Fibroblast of lung (primary cell): ENCODE measurements around the gene ZNRD2. TPM values are rescaled to one million over a fixed set of nuclear protein-coding genes. Genes with fewer than 3 reads are reported as not detected.
A peak's percentile ranks its signal among the peaks of the same experiment; 100 is the strongest.

ENCODE experiments used
- DNase-seq, 2 donors: peaks; one replicate each; pipeline versions ENCODE4 v3.0.0 to v3.0.0-alpha.2; 2010; ENCODE audit warnings: low read depth in 2 of 2
- H2AFZ ChIP-seq: 2 replicates; pipeline ENCODE4 v1.5.1; 2012; ENCODE audit warnings: low read length, control low read depth, inconsistent platforms
- H3K27ac ChIP-seq: 2 replicates; pipeline ENCODE4 v1.5.1; 2011; ENCODE audit warnings: low read length, control low read depth; ENCODE audit not compliant: insufficient read depth
- H3K27me3 ChIP-seq: 2 replicates; pipeline ENCODE4 v1.5.1; 2011; ENCODE audit warnings: mild to moderate bottlenecking, low read length; ENCODE audit not compliant: control insufficient read depth, insufficient read depth
- H3K36me3 ChIP-seq: 2 replicates; pipeline ENCODE4 v1.5.1; 2011; ENCODE audit warnings: low read length; ENCODE audit not compliant: control insufficient read depth, insufficient read depth
- H3K4me1 ChIP-seq: 2 replicates; pipeline ENCODE4 v1.5.1; 2011; ENCODE audit warnings: low read length; ENCODE audit not compliant: control insufficient read depth, insufficient read depth; ENCODE audit errors: extremely low read depth
- H3K4me2 ChIP-seq: 2 replicates; pipeline ENCODE4 v1.5.1; 2011; ENCODE audit warnings: low read length, control low read depth; ENCODE audit not compliant: insufficient read depth; ENCODE audit errors: extremely low read depth
- H3K4me3 ChIP-seq, 4 experiments: fragments of 200-600 bp in 1 of 4; sonication (generic) in 1 of 4; replicated peaks in 1 of 4; 2 replicates each; pipeline ENCODE4 v1.5.1; 2011 to 2016; ENCODE audit warnings: low read length in 4 of 4, low read depth in 3 of 4, mild to moderate bottlenecking in 3 of 4, control low read depth in 2 of 4, inconsistent platforms in 1 of 4, mixed read lengths in 1 of 4; ENCODE audit not compliant: insufficient read depth in 1 of 4; ENCODE audit errors: control extremely low read depth in 1 of 4
- H3K79me2 ChIP-seq: 2 replicates; pipeline ENCODE4 v1.5.1; 2012; ENCODE audit warnings: mild to moderate bottlenecking, low read length, inconsistent platforms; ENCODE audit not compliant: control insufficient read depth, insufficient read depth
- H3K9ac ChIP-seq: 2 replicates; pipeline ENCODE4 v1.5.1; 2011; ENCODE audit warnings: mild to moderate bottlenecking, low read length, control low read depth; ENCODE audit not compliant: insufficient read depth
- H3K9me3 ChIP-seq: 2 replicates; pipeline ENCODE4 v1.5.1; 2012; ENCODE audit warnings: low read depth, low read length; ENCODE audit not compliant: control insufficient read depth, insufficient read depth
- H4K20me1 ChIP-seq: 2 replicates; pipeline ENCODE4 v1.5.1; 2011; ENCODE audit warnings: low read length; ENCODE audit not compliant: control insufficient read depth, insufficient read depth; ENCODE audit errors: extremely low read depth
- EZH2 ChIP-seq: IDR thresholded peaks from 2 replicates; pipeline ENCODE4 v1.5.1; 2012; ENCODE audit warnings: low read length, control low read depth, mild to moderate bottlenecking; ENCODE audit errors: missing control alignments
- polyA plus RNA-seq, 2 donors: library from polyadenylated mRNA; depleted of rRNA in 1 of 2; stranded (reverse) in 1 of 2; unstranded in 1 of 2; fragments of >200 nt; gene quantifications; 2 replicates each; pipeline ENCODE4 v1.2.1, GENCODE V29; 2011 to 2012; ENCODE audit warnings: missing spikeins in 1 of 2
- total RNA-seq: library from RNA; depleted of rRNA; stranded (reverse); fragments of >200 nt; gene quantifications from 2 replicates; pipeline ENCODE4 v1.2.1, GENCODE V29; 2014
- TF ChIP-seq, protein P1 (sequence below), 2 donors: IDR thresholded peaks in 1 of 2; conservative IDR thresholded peaks in 1 of 2; 1 replicate in 1 of 2; 2 replicates in 1 of 2; pipeline ENCODE4 v1.5.1; 2011 to 2012; ENCODE audit warnings: low read length in 2 of 2, control low read depth in 1 of 2, inconsistent platforms in 1 of 2, low read depth in 1 of 2, mild to moderate bottlenecking in 1 of 2

ZNRD2 gene
- total and polyA plus RNA-seq, 2 donors (not counting 1 experiment from before 2014, with no cell fraction given), result 20.8 to 25.8 TPM

DNA sequence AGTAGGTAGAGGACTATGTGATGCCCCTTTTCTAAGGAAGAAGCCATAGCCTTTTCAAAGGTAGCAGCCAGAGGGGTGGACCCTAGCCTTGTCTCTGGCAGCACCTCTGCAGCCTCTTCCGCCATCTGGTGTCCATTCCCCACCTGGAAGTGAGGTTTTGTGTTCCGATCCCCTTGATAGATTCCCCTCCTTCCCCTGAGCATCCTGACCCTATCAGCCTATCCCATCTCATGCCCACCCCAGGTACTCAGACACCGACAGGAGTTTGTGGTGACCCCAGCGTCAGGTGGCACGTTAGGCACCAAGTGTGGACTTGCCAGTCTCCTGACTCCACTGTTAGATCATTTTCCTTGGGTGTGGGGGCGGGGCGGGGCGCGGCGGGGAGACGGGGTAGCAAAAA lies 1.7 kb downstream of the ZNRD2 start:
- no peak overlapping the region for H3K27ac ChIP-seq
- no peak overlapping the region for H3K9ac ChIP-seq
- peaks cover 42% of the 10 kb centered on the region for H3K4me1 ChIP-seq
- H3K79me2 ChIP-seq, result peaks cover 44% of the 10 kb centered on the region
- peak overlapping the region in 3 of 4 experiments; percentile 11 to 89 (median 46) for H3K4me3 ChIP-seq
- H3K9me3 ChIP-seq, result no peaks in the 10 kb centered on the region
- no peak overlapping the region for H2AFZ ChIP-seq
- peak in 1 of 2 donors; percentile 48 for DNase-seq
- TF ChIP-seq, protein P1, sequence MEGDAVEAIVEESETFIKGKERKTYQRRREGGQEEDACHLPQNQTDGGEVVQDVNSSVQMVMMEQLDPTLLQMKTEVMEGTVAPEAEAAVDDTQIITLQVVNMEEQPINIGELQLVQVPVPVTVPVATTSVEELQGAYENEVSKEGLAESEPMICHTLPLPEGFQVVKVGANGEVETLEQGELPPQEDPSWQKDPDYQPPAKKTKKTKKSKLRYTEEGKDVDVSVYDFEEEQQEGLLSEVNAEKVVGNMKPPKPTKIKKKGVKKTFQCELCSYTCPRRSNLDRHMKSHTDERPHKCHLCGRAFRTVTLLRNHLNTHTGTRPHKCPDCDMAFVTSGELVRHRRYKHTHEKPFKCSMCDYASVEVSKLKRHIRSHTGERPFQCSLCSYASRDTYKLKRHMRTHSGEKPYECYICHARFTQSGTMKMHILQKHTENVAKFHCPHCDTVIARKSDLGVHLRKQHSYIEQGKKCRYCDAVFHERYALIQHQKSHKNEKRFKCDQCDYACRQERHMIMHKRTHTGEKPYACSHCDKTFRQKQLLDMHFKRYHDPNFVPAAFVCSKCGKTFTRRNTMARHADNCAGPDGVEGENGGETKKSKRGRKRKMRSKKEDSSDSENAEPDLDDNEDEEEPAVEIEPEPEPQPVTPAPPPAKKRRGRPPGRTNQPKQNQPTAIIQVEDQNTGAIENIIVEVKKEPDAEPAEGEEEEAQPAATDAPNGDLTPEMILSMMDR (conservative IDR thresholded peaks at IDR 0.05 in 1 of 2, IDR thresholded peaks at IDR 0.05 in 1 of 2; ENCODE audit: low read depth in 1 of 2, low read length in 2 of 2), result peak; percentile 29 to 42
- TF ChIP-seq EZH2, result no peak
- no peaks in the 10 kb centered on the region for H4K20me1 ChIP-seq
- H3K27me3 ChIP-seq, result no peaks in the 10 kb centered on the region
- H3K4me2 ChIP-seq, result peak overlapping the region; percentile 75
- peaks cover 1% of the 10 kb centered on the region for H3K36me3 ChIP-seq

DNA sequence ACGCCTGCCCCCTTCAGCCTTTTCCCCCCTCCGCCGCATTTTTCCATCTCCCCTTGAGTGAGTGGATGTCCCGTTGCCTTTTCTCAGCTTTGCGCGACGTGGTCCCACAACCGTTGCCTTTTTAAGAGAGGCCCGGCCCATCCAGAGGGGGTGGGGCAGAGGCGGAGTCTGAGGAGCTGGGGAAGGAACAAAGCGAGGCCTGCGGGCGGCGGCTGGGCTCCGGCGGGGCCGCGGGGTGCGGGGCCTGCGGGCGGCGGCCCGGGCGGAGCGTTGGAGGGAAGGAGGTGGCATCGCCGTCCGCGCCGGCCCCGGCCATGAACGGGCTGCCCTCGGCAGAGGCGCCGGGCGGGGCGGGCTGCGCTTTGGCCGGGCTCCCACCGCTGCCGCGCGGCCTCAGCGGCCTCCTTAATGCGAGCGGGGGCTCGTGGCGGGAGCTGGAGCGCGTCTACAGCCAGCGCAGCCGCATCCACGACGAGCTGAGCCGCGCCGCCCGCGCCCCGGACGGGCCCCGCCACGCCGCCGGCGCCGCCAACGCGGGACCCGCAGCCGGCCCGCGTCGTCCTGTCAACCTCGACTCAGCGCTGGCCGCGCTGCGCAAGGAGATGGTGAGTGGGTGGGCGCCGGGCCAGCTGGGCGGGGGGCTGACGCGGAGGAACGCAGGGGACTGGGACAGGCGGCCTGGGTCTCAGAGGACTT lies 2.2 kb downstream of the ZNRD2 start, which contains the start of gene FAM89B:
Gene FAM89B, plus strand, starts transcription at position 183 of the 696 bp plus-strand sequence. Its CDS starts 132 bp downstream, at position 315.
- H3K9me3 ChIP-seq, result no peaks in the 10 kb centered on the region
- H4K20me1 ChIP-seq, result no peaks in the 10 kb centered on the region
- no peaks in the 10 kb centered on the region for H3K27me3 ChIP-seq
- peaks cover 48% of the 10 kb centered on the region for H3K4me1 ChIP-seq
- peaks cover 1% of the 10 kb centered on the region for H3K36me3 ChIP-seq
- peak within 1 kb of the TSS; percentile 61 to 89 (median 73) for H3K4me3 ChIP-seq
- DNase-seq, result peak; percentile 82 to 84
- no peak within 1 kb of the TSS for H2AFZ ChIP-seq
- H3K79me2 ChIP-seq, result peaks cover 46% of the 10 kb centered on the region
- H3K9ac ChIP-seq, result peak within 1 kb of the TSS; percentile 52
- peak within 1 kb of the TSS; percentile 47 for H3K27ac ChIP-seq
- H3K4me2 ChIP-seq, result peak within 1 kb of the TSS; percentile 90
- TF ChIP-seq EZH2, result no peak
- TF ChIP-seq, protein P1 (conservative IDR thresholded peaks at IDR 0.05 in 1 of 2, IDR thresholded peaks at IDR 0.05 in 1 of 2; ENCODE audit: low read depth in 1 of 2, low read length in 2 of 2), result no peak

- no peak overlapping the region for H3K9ac ChIP-seq
These were observed 3.3 kb downstream of the ZNRD2 start for GRCh38 chr11:65573391-65574079.

More at GRCh38 chr11:65573391-65574079, 3.3 kb downstream of the ZNRD2 start:
- peak overlapping the region; percentile 89 for H3K4me2 ChIP-seq
- H2AFZ ChIP-seq, result no peak overlapping the region
- peak overlapping the region; percentile 47 for H3K27ac ChIP-seq
- peaks cover 51% of the 10 kb centered on the region for H3K4me1 ChIP-seq
- no peak for DNase-seq
- H3K4me3 ChIP-seq, result peak overlapping the region; percentile 61 to 89 (median 73)
- TF ChIP-seq, protein P1 (conservative IDR thresholded peaks at IDR 0.05 in 1 of 2, IDR thresholded peaks at IDR 0.05 in 1 of 2; ENCODE audit: low read depth in 1 of 2, low read length in 2 of 2), result no peak
- TF ChIP-seq EZH2, result no peak
- H3K36me3 ChIP-seq, result peaks cover 4% of the 10 kb centered on the region
- no peaks in the 10 kb centered on the region for H3K9me3 ChIP-seq
- no peaks in the 10 kb centered on the region for H3K27me3 ChIP-seq
- H4K20me1 ChIP-seq, result no peaks in the 10 kb centered on the region
- peaks cover 42% of the 10 kb centered on the region for H3K79me2 ChIP-seq
